H1 (cell line): ENCODE measurements around the gene MTFMT. TPM values are rescaled to one million over a fixed set of nuclear protein-coding genes. Genes with fewer than 3 reads are reported as not detected.

Experiments
- CTCF ChIA-PET: fragments of 300-600 bp; sonication (Branson Sonifier 250); formaldehyde crosslinking; loops from one replicate; lab custom pipeline; 2021; ENCODE audit not compliant: partially characterized antibody; lab: Charles Lee
- POLR2A ChIA-PET: fragments of 300-600 bp; sonication (Branson Sonifier 250); formaldehyde crosslinking; loops from one replicate; lab custom pipeline; 2021; ENCODE audit warnings: inconsistent platforms; ENCODE audit not compliant: partially characterized antibody; lab: Charles Lee
- DNase-seq, 2 experiments: peaks; one replicate each; pipeline versions ENCODE4 v3.0.0 to v3.0.0-alpha.2; 2010 to 2022; ENCODE audit warnings: low spot score in 2 of 2, low read depth in 1 of 2, mixed read lengths in 1 of 2
- FAIRE-seq: peaks from 2 replicates; lab custom pipeline; 2011; peaks lifted over from hg19 to GRCh38; lab: Jason Lieb, UNC
- H2AFZ ChIP-seq: 2 replicates; pipeline ENCODE4 v1.8.1; 2012; ENCODE audit warnings: low read length, inconsistent platforms
- H2AK5ac ChIP-seq: 2 replicates; pipeline ENCODE4 v1.6.1; 2013; ENCODE audit warnings: low read depth, low read length
- H2BK120ac ChIP-seq: replicated peaks from 2 replicates; pipeline ENCODE3; 2013; ENCODE audit warnings: low read depth, low read length, inconsistent platforms
- H2BK12ac ChIP-seq: 2 replicates; pipeline ENCODE4 v1.6.1; 2013; ENCODE audit warnings: low read depth, low read length
- H2BK15ac ChIP-seq: 2 replicates; pipeline ENCODE4 v1.6.1; 2013; ENCODE audit warnings: low read length
- H2BK20ac ChIP-seq: 2 replicates; pipeline ENCODE4 v1.6.1; 2013; ENCODE audit warnings: low read length
- H2BK5ac ChIP-seq: 2 replicates; pipeline ENCODE4 v1.6.1; 2013; ENCODE audit warnings: low read depth, low read length
- H3K14ac ChIP-seq: 2 replicates; pipeline ENCODE4 v1.6.1; 2013; ENCODE audit warnings: inconsistent platforms; ENCODE audit not compliant: insufficient read length
- H3K18ac ChIP-seq: 2 replicates; pipeline ENCODE4 v1.6.1; 2013; ENCODE audit warnings: low read length; ENCODE audit errors: extremely low read depth
- H3K23ac ChIP-seq: 2 replicates; pipeline ENCODE4 v1.6.1; 2013; ENCODE audit warnings: inconsistent platforms; ENCODE audit not compliant: insufficient read length
- H3K23me2 ChIP-seq: 2 replicates; pipeline ENCODE4 v1.6.1; 2013; ENCODE audit warnings: low read depth, low read length
- H3K27ac ChIP-seq: 2 replicates; pipeline ENCODE4 v1.6.1; 2011; ENCODE audit warnings: low read depth, low read length, inconsistent platforms
- H3K27me3 ChIP-seq, 4 experiments: replicated peaks in 1 of 4; 1 replicate in 1 of 4; 2 replicates in 3 of 4; pipeline versions ENCODE4 v1.6.1 to v1.8.1; 2011 to 2013; ENCODE audit warnings: low read length in 3 of 4, mild to moderate bottlenecking in 3 of 4, inconsistent platforms in 2 of 4, mixed read lengths in 2 of 4, moderate library complexity in 1 of 4; ENCODE audit not compliant: control insufficient read depth in 3 of 4, insufficient read depth in 3 of 4; ENCODE audit errors: extremely low read depth in 1 of 4
- H3K36me3 ChIP-seq, 4 experiments: 2 replicates each; pipeline versions ENCODE4 v1.6.1 to v1.8.1; 2011 to 2013; ENCODE audit warnings: mild to moderate bottlenecking in 4 of 4, low read length in 3 of 4, moderate library complexity in 2 of 4, control low read depth in 1 of 4, inconsistent platforms in 1 of 4; ENCODE audit not compliant: insufficient read depth in 4 of 4, control insufficient read depth in 2 of 4
- H3K4ac ChIP-seq: replicated peaks from 2 replicates; pipeline ENCODE3; 2013; ENCODE audit warnings: low read length, low read depth, mixed read lengths, inconsistent platforms; ENCODE audit not compliant: insufficient read length
- H3K4me1 ChIP-seq, 4 experiments: replicated peaks in 1 of 4; 1 replicate in 1 of 4; 2 replicates in 3 of 4; pipeline versions ENCODE4 v1.6.1 to v1.8.1; 2011 to 2013; ENCODE audit warnings: low read length in 3 of 4, inconsistent platforms in 2 of 4, mixed read lengths in 1 of 4; ENCODE audit not compliant: insufficient read depth in 4 of 4, control insufficient read depth in 3 of 4
- H3K4me2 ChIP-seq, 2 experiments: 2 replicates each; pipeline versions ENCODE4 v1.6.1 to v1.8.1; 2011 to 2013; ENCODE audit warnings: low read depth in 2 of 2, low read length in 2 of 2, control low read depth in 1 of 2, inconsistent platforms in 1 of 2, mild to moderate bottlenecking in 1 of 2; ENCODE audit not compliant: insufficient read depth in 1 of 2
- H3K4me3 ChIP-seq, 4 experiments: fragments of 200-600, 300-600 bp in 1 of 4; sonication (generic), shearing (Covaris generic), sonication (Bioruptor Twin) in 1 of 4; 2 replicates each; pipeline versions ENCODE4 v1.5.1 to v1.8.1; 2011 to 2016; ENCODE audit warnings: low read length in 4 of 4, low read depth in 3 of 4, control low read depth in 2 of 4, inconsistent platforms in 2 of 4, mild to moderate bottlenecking in 2 of 4, mixed read lengths in 1 of 4, moderate library complexity in 1 of 4; ENCODE audit not compliant: insufficient read depth in 2 of 4; ENCODE audit errors: extremely low read depth in 1 of 4
- H3K56ac ChIP-seq: replicated peaks from 2 replicates; pipeline ENCODE3; 2013; ENCODE audit warnings: low read depth, mild to moderate bottlenecking, mixed read lengths, low read length, inconsistent platforms; ENCODE audit not compliant: insufficient read length
- H3K79me1 ChIP-seq: 2 replicates; pipeline ENCODE4 v1.6.1; 2013; ENCODE audit warnings: low read depth, low read length, control low read depth
- H3K79me2 ChIP-seq, 2 experiments: 2 replicates each; pipeline versions ENCODE4 v1.6.1 to v1.8.1; 2012 to 2013; ENCODE audit warnings: low read length in 2 of 2, mild to moderate bottlenecking in 2 of 2, inconsistent platforms in 1 of 2; ENCODE audit not compliant: insufficient read depth in 2 of 2, control insufficient read depth in 1 of 2
- H3K9ac ChIP-seq, 4 experiments: replicated peaks in 1 of 4; 1 replicate in 1 of 4; 2 replicates in 3 of 4; pipeline versions ENCODE4 v1.6.1 to v1.8.1; 2011 to 2013; ENCODE audit warnings: low read depth in 3 of 4, low read length in 3 of 4, control low read depth in 2 of 4, mild to moderate bottlenecking in 2 of 4, moderate library complexity in 2 of 4, inconsistent platforms in 1 of 4; ENCODE audit errors: extremely low read depth in 1 of 4
- H3K9me3 ChIP-seq, 2 experiments: 2 replicates each; pipeline versions ENCODE4 v1.6.1 to v1.8.1; 2012 to 2013; ENCODE audit warnings: mild to moderate bottlenecking in 2 of 2, moderate library complexity in 2 of 2, control low read depth in 1 of 2, inconsistent platforms in 1 of 2, low read depth in 1 of 2, low read length in 1 of 2, mixed read lengths in 1 of 2; ENCODE audit not compliant: insufficient read depth in 2 of 2
- H4K20me1 ChIP-seq, 2 experiments: replicated peaks in 1 of 2; 2 replicates each; pipeline versions ENCODE3 to v1.8.1; 2011 to 2013; ENCODE audit warnings: inconsistent platforms in 2 of 2, low read length in 2 of 2, mild to moderate bottlenecking in 1 of 2; ENCODE audit not compliant: insufficient read depth in 2 of 2, control insufficient read depth in 1 of 2
- H4K5ac ChIP-seq: 2 replicates; pipeline ENCODE4 v1.6.1; 2013; ENCODE audit warnings: low read length, low read depth, mixed read lengths, inconsistent platforms; ENCODE audit not compliant: insufficient read length
- H4K8ac ChIP-seq: 2 replicates; pipeline ENCODE4 v1.8.0; 2013; ENCODE audit warnings: mild to moderate bottlenecking, moderate library complexity, low read length, inconsistent platforms; ENCODE audit not compliant: insufficient read depth; ENCODE audit errors: extremely low read depth
- H4K91ac ChIP-seq: replicated peaks from 2 replicates; pipeline ENCODE3; 2013; ENCODE audit warnings: low read length, mixed read lengths, inconsistent platforms; ENCODE audit not compliant: insufficient read length
- CEBPB ChIP-seq: IDR thresholded peaks from 2 replicates; pipeline ENCODE4 v1.6.1; 2012; ENCODE audit warnings: low read depth, low read length
- GABPA ChIP-seq: IDR thresholded peaks from 2 replicates; pipeline ENCODE4 v1.6.1; 2011; ENCODE audit warnings: mild to moderate bottlenecking, low read length, moderate library complexity, borderline replicate concordance; ENCODE audit not compliant: insufficient read depth
- HDAC2 ChIP-seq, 2 experiments: fragments of 300-600 bp in 1 of 2; sonication (generic) in 1 of 2; IDR thresholded peaks; 2 replicates each; pipeline ENCODE4 v1.6.1; 2011 to 2012; ENCODE audit warnings: low read depth in 2 of 2, low read length in 2 of 2, mild to moderate bottlenecking in 2 of 2, moderate library complexity in 2 of 2, borderline replicate concordance in 1 of 2, inconsistent platforms in 1 of 2
- HDAC6 ChIP-seq: IDR thresholded peaks from one replicate; pipeline ENCODE4 v1.7.1; 2012; ENCODE audit warnings: low read depth, mild to moderate bottlenecking, inconsistent platforms, low read length, moderate library complexity
- JUN ChIP-seq: IDR thresholded peaks from 2 replicates; pipeline ENCODE4 v1.6.1; 2011; ENCODE audit warnings: low read depth, mild to moderate bottlenecking, improper control_type of control experiment, low read length
- JUND ChIP-seq: IDR thresholded peaks from 2 replicates; pipeline ENCODE4 v1.6.1; 2011; ENCODE audit warnings: mild to moderate bottlenecking, improper control_type of control experiment, low read length
- PHF8 ChIP-seq: fragments of 200-600 bp; sonication (generic); conservative IDR thresholded peaks from 2 replicates; pipeline ENCODE4 v1.7.1; 2012; ENCODE audit warnings: low read depth, mild to moderate bottlenecking, inconsistent platforms, low read length, moderate library complexity
- POLR2A ChIP-seq, 2 experiments: IDR thresholded peaks; 1 replicate in 1 of 2; 2 replicates in 1 of 2; pipeline ENCODE4 v1.6.1; 2011; ENCODE audit warnings: low read depth in 2 of 2, low read length in 2 of 2, mild to moderate bottlenecking in 2 of 2; ENCODE audit errors: control extremely low read depth in 1 of 2
- SAP30 ChIP-seq: fragments of 300-600 bp; sonication (generic); IDR thresholded peaks from 2 replicates; pipeline ENCODE4 v1.7.1; 2012; ENCODE audit warnings: low read length, moderate library complexity, mild to moderate bottlenecking, inconsistent platforms; ENCODE audit not compliant: insufficient read depth, insufficient replicate concordance
- SRF ChIP-seq: IDR thresholded peaks from 2 replicates; pipeline ENCODE4 v1.6.1; 2011; ENCODE audit warnings: mild to moderate bottlenecking, low read depth, low read length, moderate library complexity
- SUZ12 ChIP-seq: fragments of 200-600 bp; sonication (generic); IDR thresholded peaks from 2 replicates; pipeline ENCODE4 v1.6.1; 2012; ENCODE audit warnings: mild to moderate bottlenecking, inconsistent platforms, low read length, moderate library complexity, mixed read lengths
- YY1 ChIP-seq: IDR thresholded peaks from 2 replicates; pipeline ENCODE4 v1.6.1; 2011; ENCODE audit warnings: low read depth, mild to moderate bottlenecking, low read length
- WGBS, 2 experiments: shearing (Covaris generic) in 1 of 2; methylation state at CpG; one replicate each; pipeline versions ENCODE4 v1.1.6 to v1.1.7; 2013 to 2015; ENCODE audit warnings: low lambda C conversion rate in 2 of 2, mixed read lengths in 2 of 2, inconsistent platforms in 1 of 2, low coverage in 1 of 2, missing lambda C conversion rate in 1 of 2; ENCODE audit not compliant: insufficient replicate concordance in 2 of 2, insufficient coverage in 1 of 2, insufficient read length in 1 of 2; ENCODE audit errors: extremely low coverage in 1 of 2, missing lambda C conversion rate in 1 of 2; 5-methylcytosine and 5-hydroxymethylcytosine counted together
- polyA plus RNA-seq, 7 experiments: library from polyadenylated mRNA; depleted of rRNA in 3 of 7; stranded (reverse) in 5 of 7; unstranded in 2 of 7; fragments of >200 nt in 5 of 7; fragments of 200-250 nt in 2 of 7; gene quantifications; 1 replicate in 5 of 7; 2 replicates in 1 of 7; 4 replicates in 1 of 7; pipeline versions ENCODE4 v1.2.1 to v1.2.3, GENCODE V29; 2011 to 2013; ENCODE audit warnings: missing spikeins in 2 of 7, mixed read lengths in 2 of 7
- total RNA-seq: library from RNA; stranded (reverse); fragmentation: NEBNext Ultra II Directional; extraction: Animal tissue kit (Norgen Biotek cat#: 25700); gene quantifications from 2 replicates; pipeline ENCODE4 v1.2.1, GENCODE V29; 2021
- TF ChIP-seq, protein P1 (sequence below): IDR thresholded peaks from 2 replicates; pipeline ENCODE4 v1.6.1; 2012; ENCODE audit warnings: inconsistent platforms

The MTFMT gene
- total and polyA plus RNA-seq, 2 of the 8 experiments (the other 6 are each of a cell fraction or from before 2014, with no cell fraction given), result 7.7 to 20.8 TPM

DNA sequence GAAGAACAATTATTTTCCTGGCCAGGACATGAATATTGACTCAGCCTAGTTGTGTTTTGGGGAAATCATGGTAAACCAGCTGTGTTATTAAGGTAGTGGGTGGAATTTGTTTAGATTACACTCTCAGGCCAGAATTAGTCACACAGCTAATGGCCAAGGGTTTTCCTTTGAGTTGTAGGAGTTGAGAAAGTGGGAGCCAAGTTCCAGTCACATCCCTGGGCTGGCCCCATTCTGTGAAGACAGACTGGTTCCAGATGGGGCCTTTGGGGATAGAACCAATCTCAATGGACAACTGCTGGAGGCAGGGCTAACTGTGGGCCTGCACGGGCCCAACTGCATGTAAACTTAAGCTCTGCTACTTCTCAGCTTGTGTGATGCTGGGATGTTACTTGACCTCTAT lies 39.7 kb upstream of the MTFMT start:
- H3K23ac ChIP-seq, result no peak overlapping the region
- H4K20me1 ChIP-seq, result no peaks in the 10 kb centered on the region
- FAIRE-seq (no peak), DNase-seq (no peak)
- H3K4me1 ChIP-seq, result peaks cover 5 to 19% (median 7%) of the 10 kb centered on the region in 4 experiments
- H3K27ac ChIP-seq, result no peak overlapping the region
- no peaks in the 10 kb centered on the region; a peak in 1 of 4 replicates for H3K79me2 ChIP-seq
- no peak overlapping the region for H2BK12ac ChIP-seq
- no peak overlapping the region for H3K14ac ChIP-seq
- H2AFZ ChIP-seq, result no peak overlapping the region
- no peak overlapping the region for H3K18ac ChIP-seq
- H3K56ac ChIP-seq, result no peak overlapping the region
- no peak overlapping the region for H3K9ac ChIP-seq
- H2BK5ac ChIP-seq, result no peak overlapping the region
- H3K79me1 ChIP-seq, result peaks cover 3% of the 10 kb centered on the region; the same call in 1 of the 2 replicates
- no peak overlapping the region for H4K8ac ChIP-seq
- peaks cover 0 to 6% (median 1%) of the 10 kb centered on the region in 4 experiments; a peak in 3 of 7 replicates for H3K27me3 ChIP-seq
- no peak overlapping the region for H2BK120ac ChIP-seq
- H2AK5ac ChIP-seq, result no peak overlapping the region
- ChIA-PET CTCF (interaction anchor here (0.6 to 33.2 kb wide), 6 partner anchors 5 to 429 kb away, joined by 3 to 1213 read pairs (median 22); partner anchors contain the start of genes KBTBD13, RASL12 and SLC51B), POLR2A (interaction anchor here (0.6 to 8.0 kb wide), 4 partner anchors 13 to 462 kb away, joined by 3 to 93 read pairs (median 3); partner anchors contain the start of gene KBTBD13)
- no peak overlapping the region for H3K4ac ChIP-seq
- H4K91ac ChIP-seq, result no peak overlapping the region
- no peak overlapping the region for H4K5ac ChIP-seq
- H3K9me3 ChIP-seq, result peaks cover 3% of the 10 kb centered on the region in 2 experiments; a peak in 2 of 4 replicates
- H2BK20ac ChIP-seq, result no peak overlapping the region
- 70% methylated on average over 1 of the region's 1 CpG; no CpG with 5 or more reads in 1 of the 2 experiments for WGBS, 2 experiments
- H3K4me2 ChIP-seq, result no peak overlapping the region
- H3K36me3 ChIP-seq, result no peaks in the 10 kb centered on the region
- H3K4me3 ChIP-seq, result no peak overlapping the region
- no peak overlapping the region for H2BK15ac ChIP-seq
- H3K23me2 ChIP-seq, result peaks cover 6% of the 10 kb centered on the region; the same call in 1 of the 2 replicates
- no peak for TF ChIP-seq SUZ12
- no peak for TF ChIP-seq GABPA
- no peak for TF ChIP-seq JUND
- no peak for TF ChIP-seq PHF8
- TF ChIP-seq JUN, result no peak
- no peak for TF ChIP-seq SAP30
- TF ChIP-seq HDAC2 (IDR thresholded peaks at IDR 0.05; ENCODE audit: borderline replicate concordance in 1 of 2, low read depth in 2 of 2, low read length in 2 of 2), result no peak
- TF ChIP-seq POLR2A (IDR thresholded peaks at IDR 0.05; ENCODE audit: control extremely low read depth in 1 of 2, low read depth in 2 of 2, low read length in 2 of 2), result no peak
- TF ChIP-seq SRF, result no peak
- TF ChIP-seq CEBPB, result no peak
- TF ChIP-seq HDAC6, result no peak
- TF ChIP-seq YY1, result no peak
- TF ChIP-seq, protein P1, sequence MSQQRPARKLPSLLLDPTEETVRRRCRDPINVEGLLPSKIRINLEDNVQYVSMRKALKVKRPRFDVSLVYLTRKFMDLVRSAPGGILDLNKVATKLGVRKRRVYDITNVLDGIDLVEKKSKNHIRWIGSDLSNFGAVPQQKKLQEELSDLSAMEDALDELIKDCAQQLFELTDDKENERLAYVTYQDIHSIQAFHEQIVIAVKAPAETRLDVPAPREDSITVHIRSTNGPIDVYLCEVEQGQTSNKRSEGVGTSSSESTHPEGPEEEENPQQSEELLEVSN, result no peak
